ENCODE data around the gene SP5. TPM values are rescaled to one million over a fixed set of nuclear protein-coding genes. Genes with fewer than 3 reads are reported as not detected.

Gene SP5
- total and polyA plus RNA-seq, 10 of the 15 experiments (the other 5 are each of a cell fraction or from before 2014, with no cell fraction given): not detected

DNA sequence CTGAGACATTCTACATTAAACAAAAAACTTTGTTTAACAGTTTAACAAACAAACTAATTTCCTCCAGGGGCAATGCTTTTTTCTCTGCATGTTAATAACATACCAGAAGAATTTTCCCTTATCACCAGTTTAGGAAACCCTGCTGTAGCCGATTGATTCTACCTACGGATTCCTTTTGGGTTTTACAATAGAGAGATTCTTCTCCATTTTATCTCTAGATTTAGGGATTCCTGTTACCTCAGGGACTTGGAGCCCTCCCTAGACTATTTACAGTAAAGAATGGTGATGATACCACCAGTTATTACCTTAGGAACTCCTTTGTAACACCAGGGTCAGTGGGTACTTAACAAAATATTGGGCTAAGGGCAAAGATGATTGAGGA lies 49.7 kb downstream of the SP5 start (continued):
- TF ChIP-seq HDGF (IDR thresholded peaks at IDR 0.05) (no peak), EP300 (IDR thresholded peaks at IDR 0.05; ENCODE audit: borderline replicate concordance in 1 of 2, control insufficient read depth in 1 of 2, low read depth in 2 of 2, low read length in 2 of 2) (no peak), WRNIP1 (IDR thresholded peaks at IDR 0.05; ENCODE audit: borderline replicate concordance, low read depth, low read length) (no peak)

DNA sequence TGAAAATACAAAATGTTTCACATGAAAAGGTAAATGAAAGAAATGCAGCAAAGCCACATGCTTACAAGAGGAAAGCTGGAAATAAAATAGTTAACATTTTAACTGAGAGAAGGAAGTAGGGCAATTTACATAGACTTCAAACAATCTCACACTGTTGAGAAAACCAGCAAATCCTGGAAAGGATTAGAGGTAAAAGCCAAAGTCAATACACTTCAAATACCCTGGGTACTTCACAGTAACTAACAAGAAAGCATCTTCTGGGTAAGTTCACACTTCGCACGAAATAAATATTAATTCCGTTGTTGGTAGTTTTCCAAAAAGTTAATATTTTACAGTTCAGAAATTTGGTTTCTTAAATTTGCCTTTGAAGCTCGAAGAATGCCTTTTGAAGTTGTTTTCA lies 51.6 kb downstream of the SP5 start:
- Histone ChIP-seq H3K79me2 (ENCODE audit: control insufficient read depth, insufficient read depth, low read length) (no peaks in the 10 kb centered on the region), H3K36me3 (ENCODE audit: control insufficient read depth in 2 of 2, insufficient read depth in 2 of 2, low read length in 1 of 2) (no peaks in the 10 kb centered on the region), H3K27me3 (replicated peaks in 1 of 2; ENCODE audit: control insufficient read depth in 2 of 2, insufficient read depth in 2 of 2, low read length in 1 of 2) (peaks cover 0 to 8% of the 10 kb centered on the region in 2 experiments; a peak in 2 of 4 replicates), H2AFZ (ENCODE audit: control insufficient read depth, low read depth, low read length) (no peak overlapping the region), H3K9me3 (replicated peaks; ENCODE audit: control insufficient read depth, insufficient read depth, low read length) (no peaks in the 10 kb centered on the region), H4K20me1 (ENCODE audit: control insufficient read depth, insufficient read depth) (no peaks in the 10 kb centered on the region), H3K9ac (ENCODE audit: control insufficient read depth, insufficient read depth, low read length) (no peak overlapping the region), H3K27ac (ENCODE audit: control insufficient read depth, insufficient read depth) (no peak overlapping the region), H3K4me3 (no peak overlapping the region), H3K4me1 (ENCODE audit: control insufficient read depth, insufficient read depth, low read length) (peaks cover 8% of the 10 kb centered on the region; the same call in 1 of the 2 replicates), H3K4me2 (ENCODE audit: control insufficient read depth, insufficient read depth) (no peak overlapping the region)
- WGBS (ENCODE audit: insufficient coverage, insufficient replicate concordance, low lambda C conversion rate, missing lambda C conversion rate): 72% methylated on average over 4 of the region's 4 CpGs
- POLR2A ChIA-PET: no interaction called here
- FAIRE-seq (no peak), DNase-seq (ENCODE audit: low read depth, low spot score) (no peak), ATAC-seq (no peak)
- in situ Hi-C loops (cut with MboI): no loop called here
- RAD21 ChIA-PET (ENCODE audit: unreplicated experiment): no interaction called here
- BruUV-seq (replicated peaks): no TSS peak
- intact Hi-C loops (cut with micrococcal nuclease; ENCODE audit: unreplicated experiment): no loop called here
- SMC1A ChIA-PET (ENCODE audit: uncharacterized antibody, unreplicated experiment): no interaction called here
- CTCF ChIA-PET: no interaction called here
- no peak for TF ChIP-seq EZH2 (IDR thresholded peaks at IDR 0.05; ENCODE audit: borderline replicate concordance, control insufficient read depth, low read depth, low read length)
- no peak for TF ChIP-seq WRNIP1 (IDR thresholded peaks at IDR 0.05; ENCODE audit: borderline replicate concordance, low read depth, low read length)
- no peak for TF ChIP-seq MTA2 (IDR thresholded peaks at IDR 0.05; ENCODE audit: low read depth)
- TF ChIP-seq, protein P1, sequence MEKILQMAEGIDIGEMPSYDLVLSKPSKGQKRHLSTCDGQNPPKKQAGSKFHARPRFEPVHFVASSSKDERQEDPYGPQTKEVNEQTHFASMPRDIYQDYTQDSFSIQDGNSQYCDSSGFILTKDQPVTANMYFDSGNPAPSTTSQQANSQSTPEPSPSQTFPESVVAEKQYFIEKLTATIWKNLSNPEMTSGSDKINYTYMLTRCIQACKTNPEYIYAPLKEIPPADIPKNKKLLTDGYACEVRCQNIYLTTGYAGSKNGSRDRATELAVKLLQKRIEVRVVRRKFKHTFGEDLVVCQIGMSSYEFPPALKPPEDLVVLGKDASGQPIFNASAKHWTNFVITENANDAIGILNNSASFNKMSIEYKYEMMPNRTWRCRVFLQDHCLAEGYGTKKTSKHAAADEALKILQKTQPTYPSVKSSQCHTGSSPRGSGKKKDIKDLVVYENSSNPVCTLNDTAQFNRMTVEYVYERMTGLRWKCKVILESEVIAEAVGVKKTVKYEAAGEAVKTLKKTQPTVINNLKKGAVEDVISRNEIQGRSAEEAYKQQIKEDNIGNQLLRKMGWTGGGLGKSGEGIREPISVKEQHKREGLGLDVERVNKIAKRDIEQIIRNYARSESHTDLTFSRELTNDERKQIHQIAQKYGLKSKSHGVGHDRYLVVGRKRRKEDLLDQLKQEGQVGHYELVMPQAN (conservative IDR thresholded peaks at IDR 0.05): no peak
- TF ChIP-seq, protein P2, sequence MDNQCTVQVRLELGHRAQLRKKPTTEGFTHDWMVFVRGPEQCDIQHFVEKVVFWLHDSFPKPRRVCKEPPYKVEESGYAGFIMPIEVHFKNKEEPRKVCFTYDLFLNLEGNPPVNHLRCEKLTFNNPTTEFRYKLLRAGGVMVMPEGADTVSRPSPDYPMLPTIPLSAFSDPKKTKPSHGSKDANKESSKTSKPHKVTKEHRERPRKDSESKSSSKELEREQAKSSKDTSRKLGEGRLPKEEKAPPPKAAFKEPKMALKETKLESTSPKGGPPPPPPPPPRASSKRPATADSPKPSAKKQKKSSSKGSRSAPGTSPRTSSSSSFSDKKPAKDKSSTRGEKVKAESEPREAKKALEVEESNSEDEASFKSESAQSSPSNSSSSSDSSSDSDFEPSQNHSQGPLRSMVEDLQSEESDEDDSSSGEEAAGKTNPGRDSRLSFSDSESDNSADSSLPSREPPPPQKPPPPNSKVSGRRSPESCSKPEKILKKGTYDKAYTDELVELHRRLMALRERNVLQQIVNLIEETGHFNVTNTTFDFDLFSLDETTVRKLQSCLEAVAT (IDR thresholded peaks at IDR 0.05): no peak
- no peak for TF ChIP-seq SRF (IDR thresholded peaks at IDR 0.05; ENCODE audit: low read depth in 2 of 2, low read length in 2 of 2)
- TF ChIP-seq IKZF2 (IDR thresholded peaks at IDR 0.05): no peak
- TF ChIP-seq, protein P3, sequence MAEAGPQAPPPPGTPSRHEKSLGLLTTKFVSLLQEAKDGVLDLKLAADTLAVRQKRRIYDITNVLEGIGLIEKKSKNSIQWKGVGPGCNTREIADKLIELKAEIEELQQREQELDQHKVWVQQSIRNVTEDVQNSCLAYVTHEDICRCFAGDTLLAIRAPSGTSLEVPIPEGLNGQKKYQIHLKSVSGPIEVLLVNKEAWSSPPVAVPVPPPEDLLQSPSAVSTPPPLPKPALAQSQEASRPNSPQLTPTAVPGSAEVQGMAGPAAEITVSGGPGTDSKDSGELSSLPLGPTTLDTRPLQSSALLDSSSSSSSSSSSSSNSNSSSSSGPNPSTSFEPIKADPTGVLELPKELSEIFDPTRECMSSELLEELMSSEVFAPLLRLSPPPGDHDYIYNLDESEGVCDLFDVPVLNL (IDR thresholded peaks at IDR 0.05; ENCODE audit: low read depth, low read length): no peak
- TF ChIP-seq SPI1 (IDR thresholded peaks at IDR 0.05; ENCODE audit: borderline replicate concordance, insufficient read depth, low read depth, low read length): no peak
- TF ChIP-seq POLR2AphosphoS2 (IDR thresholded peaks at IDR 0.05; ENCODE audit: low read depth, low read length): no peak
- no peak for TF ChIP-seq BACH1 (IDR thresholded peaks at IDR 0.05; ENCODE audit: borderline replicate concordance)
- no peak for TF ChIP-seq MEF2B (IDR thresholded peaks at IDR 0.05; ENCODE audit: partially characterized antibody, poor library complexity, severe bottlenecking)
- TF ChIP-seq, protein P4, sequence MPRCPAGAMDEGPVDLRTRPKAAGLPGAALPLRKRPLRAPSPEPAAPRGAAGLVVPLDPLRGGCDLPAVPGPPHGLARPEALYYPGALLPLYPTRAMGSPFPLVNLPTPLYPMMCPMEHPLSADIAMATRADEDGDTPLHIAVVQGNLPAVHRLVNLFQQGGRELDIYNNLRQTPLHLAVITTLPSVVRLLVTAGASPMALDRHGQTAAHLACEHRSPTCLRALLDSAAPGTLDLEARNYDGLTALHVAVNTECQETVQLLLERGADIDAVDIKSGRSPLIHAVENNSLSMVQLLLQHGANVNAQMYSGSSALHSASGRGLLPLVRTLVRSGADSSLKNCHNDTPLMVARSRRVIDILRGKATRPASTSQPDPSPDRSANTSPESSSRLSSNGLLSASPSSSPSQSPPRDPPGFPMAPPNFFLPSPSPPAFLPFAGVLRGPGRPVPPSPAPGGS (IDR thresholded peaks at IDR 0.05; ENCODE audit: borderline replicate concordance, insufficient read depth, low read depth, low read length, poor library complexity, severe bottlenecking): no peak
- no peak for TF ChIP-seq SIN3A (IDR thresholded peaks at IDR 0.05; ENCODE audit: low read depth, low read length)
- TF ChIP-seq SMAD1 (IDR thresholded peaks at IDR 0.05; ENCODE audit: low read depth, partially characterized antibody): no peak

Data from GM12878 (cell line).